ENCODE data around the gene CFDP1.

GRCh38 chr16:75457485-75458021, 24.2 kb upstream of the CFDP1 start:
- TF ChIP-seq EP300 (IDR thresholded peaks at IDR 0.05), result no peak
- no peak for TF ChIP-seq POLR2A (IDR thresholded peaks at IDR 0.05; ENCODE audit: low read depth)
- no peak for TF ChIP-seq CTCF (IDR thresholded peaks at IDR 0.05)
- no peak for TF ChIP-seq POLR2AphosphoS5 (IDR thresholded peaks at IDR 0.05)
